Muscle of back (tissue), 11 donors: Measurements from ENCODE around the gene RGS7. TPM values are rescaled to one million over a fixed set of nuclear protein-coding genes. Genes with fewer than 3 reads are reported as not detected.
"Not testable (repeated sequence)": the region's sequence is repeated elsewhere in the genome, so short reads cannot be mapped to it uniquely, and the experiment has no call there.

Experiments used
- DNase-seq, 3 donors: peaks; one replicate each; pipeline versions ENCODE4 v3.0.0 to v3.0.0-alpha.2; 2013
- polyA plus RNA-seq, 10 donors: library from polyadenylated mRNA; unstranded; fragments of 120-200 nt; gene quantifications; one replicate each; pipeline ENCODE4 v1.2.1, GENCODE V29; 2013; ENCODE audit not compliant: insufficient read length in 10 of 10

Gene RGS7
- polyA plus RNA-seq, 10 donors = 0.05 to 0.20 TPM; not detected in 8

DNA sequence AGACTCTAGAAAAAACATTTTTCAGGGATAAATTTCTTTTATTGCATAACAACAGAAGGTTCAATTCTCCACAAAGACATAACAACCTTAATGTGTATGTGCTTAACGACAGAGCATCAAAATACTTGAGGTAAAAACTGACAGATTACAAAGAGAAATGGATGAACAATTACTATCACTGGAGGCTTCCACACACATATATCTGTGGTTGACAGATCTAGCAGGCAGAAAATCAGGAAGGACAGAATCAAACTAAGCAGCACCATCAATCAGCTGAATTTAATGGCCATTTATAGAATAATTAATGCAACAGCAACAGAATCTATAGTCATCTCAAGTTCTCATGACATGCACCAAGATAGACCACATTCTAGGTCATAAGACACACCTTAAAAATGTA lies 439.0 kb downstream of the RGS7 start:
- DNase-seq = no peak

DNA sequence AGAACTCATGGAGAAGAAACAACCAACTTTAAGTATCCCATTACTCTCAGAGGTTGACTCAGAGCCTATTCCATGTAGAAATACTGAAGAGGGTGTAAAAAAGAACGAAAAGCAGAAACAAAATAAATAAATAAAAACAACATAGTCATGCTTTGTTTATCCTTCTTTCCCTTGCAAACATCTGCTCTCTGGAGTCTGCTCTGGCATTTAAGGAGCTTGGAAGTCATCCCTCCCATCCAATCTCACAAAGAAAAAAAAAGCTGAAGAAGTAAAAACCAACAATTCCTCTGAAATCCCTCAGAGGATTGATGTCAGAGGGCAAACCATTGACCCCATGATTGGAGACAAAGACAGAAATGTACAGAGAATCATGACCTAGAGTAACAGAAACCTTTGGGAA lies 442.5 kb downstream of the RGS7 start:
- no peak for DNase-seq

GRCh38 chr1:240912821-240913220 lies 444.2 kb downstream of the RGS7 start:
- DNase-seq = no peak

DNA sequence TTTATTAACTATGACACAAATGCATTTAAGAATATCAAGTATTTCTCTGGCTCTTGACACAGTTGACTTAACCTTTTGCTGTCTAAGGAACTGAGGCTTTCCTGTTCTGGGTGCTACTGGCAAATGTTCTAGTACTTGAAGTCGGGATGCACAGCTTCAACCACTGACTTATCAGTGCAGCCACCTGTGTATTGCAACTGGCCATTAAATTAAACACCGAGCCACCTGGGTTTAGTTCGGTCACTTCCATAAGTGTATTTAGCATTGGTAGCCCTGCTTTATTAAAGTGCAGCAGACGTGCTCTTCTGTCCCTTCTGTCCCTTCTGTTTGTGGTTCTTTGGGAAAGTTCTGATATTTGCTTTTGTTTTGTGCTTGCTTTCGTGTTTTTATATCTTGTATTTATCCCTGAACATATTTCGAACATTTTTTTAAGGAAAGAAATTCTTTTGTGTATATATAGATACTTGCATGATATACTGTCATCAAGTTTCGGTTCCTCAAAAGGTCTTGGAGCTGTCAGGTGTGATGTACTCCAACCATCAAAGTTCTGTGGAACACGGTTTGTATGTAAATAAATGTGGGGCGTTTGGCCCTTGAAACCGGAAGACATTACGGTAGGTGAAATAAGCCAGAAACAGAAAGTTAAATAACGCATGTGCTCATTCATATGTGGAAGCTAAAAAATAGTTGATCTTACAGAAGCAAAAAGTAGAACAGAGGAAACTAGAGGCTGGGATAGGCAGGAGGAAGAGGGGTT lies 447.1 kb downstream of the RGS7 start:
- DNase-seq = no peak

GRCh38 chr1:240906477-240906876 lies 450.5 kb downstream of the RGS7 start:
- no peak for DNase-seq

GRCh38 chr1:240905225-240905765 lies 451.7 kb downstream of the RGS7 start:
- no peak for DNase-seq

GRCh38 chr1:240895424-240895823 lies 461.6 kb downstream of the RGS7 start:
- not testable (repeated sequence) for DNase-seq

DNA sequence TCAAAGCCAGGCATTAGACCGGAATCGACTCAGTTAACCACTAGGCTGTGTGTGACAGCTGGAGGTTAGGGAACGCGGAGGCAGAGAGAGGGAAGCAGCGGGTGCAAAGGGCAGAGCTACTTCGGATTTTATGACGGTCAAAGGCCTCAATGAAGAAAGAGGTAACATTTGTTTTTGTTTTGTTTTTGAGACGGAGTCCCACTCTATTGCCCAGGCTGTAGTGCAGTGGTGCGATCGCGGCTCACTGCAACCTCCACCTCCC lies 468.3 kb downstream of the RGS7 start:
- no peak for DNase-seq

DNA sequence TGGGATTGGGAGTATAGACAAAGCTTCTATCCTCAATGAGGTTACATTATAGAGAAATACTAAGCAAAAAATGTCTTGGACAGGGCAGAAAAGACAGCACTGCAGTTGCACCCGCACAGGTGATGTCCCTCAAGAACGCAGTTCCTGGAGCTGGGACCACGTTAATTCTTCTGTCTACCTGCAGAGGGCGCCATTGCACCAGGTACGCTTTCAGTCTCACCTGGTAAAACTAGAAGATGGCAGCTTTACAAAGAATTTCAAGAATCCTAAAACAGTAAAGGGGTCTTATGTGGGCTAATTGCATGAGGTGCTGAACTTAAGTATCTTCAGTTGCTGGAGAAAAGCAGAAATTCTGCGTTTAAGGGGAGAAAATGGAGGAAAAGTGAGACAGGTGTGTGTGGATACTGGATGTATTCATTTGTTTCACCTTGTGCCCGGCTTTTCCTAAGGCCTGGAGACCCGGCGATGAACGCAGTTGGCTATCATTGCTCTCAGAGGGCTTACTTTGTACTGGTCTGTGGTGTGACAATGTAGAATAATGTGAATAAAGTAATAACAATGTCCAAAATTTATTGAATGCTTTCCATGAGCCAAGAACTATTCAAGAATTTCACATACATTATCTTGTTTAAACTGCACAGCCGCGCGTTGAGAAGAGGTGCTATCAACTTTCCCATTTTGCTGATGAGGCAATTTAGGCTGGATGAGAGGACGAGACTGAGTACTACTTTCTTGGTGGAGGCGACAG lies 468.8 kb downstream of the RGS7 start:
- no peak for DNase-seq

DNA sequence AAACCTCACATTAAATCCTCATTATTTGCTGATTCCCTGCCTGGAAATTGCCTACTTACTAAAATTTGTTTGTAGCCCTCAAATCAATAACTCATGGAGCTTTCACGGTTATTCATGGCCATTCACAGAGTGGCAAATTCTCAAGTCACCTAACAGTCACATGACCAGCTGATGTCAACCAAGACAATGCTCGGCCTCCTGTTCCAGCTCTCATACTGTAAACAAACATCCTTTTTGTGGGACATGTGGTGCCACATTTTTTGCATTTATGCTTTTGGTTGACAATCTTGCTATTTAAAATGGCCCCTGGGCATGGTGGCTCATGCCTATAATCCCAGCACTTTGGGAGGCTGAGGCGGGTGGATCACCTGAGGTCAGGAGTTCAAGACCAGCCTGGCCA lies 473.5 kb downstream of the RGS7 start:
- DNase-seq = no peak

- not testable (repeated sequence) for DNase-seq
Observed at GRCh38 chr1:240882656-240883308, 474.2 kb downstream of the RGS7 start.

GRCh38 chr1:240878631-240879030 lies 478.4 kb downstream of the RGS7 start:
- no peak for DNase-seq

- DNase-seq = no peak
Observed at GRCh38 chr1:240877605-240878004, 479.4 kb downstream of the RGS7 start.

- DNase-seq = no peak
Observed at GRCh38 chr1:240876071-240876470, 480.9 kb downstream of the RGS7 start.

GRCh38 chr1:240869071-240869470 lies 487.9 kb downstream of the RGS7 start:
- no peak for DNase-seq

GRCh38 chr1:240866724-240867123 lies 490.3 kb downstream of the RGS7 start:
- no peak for DNase-seq

DNA sequence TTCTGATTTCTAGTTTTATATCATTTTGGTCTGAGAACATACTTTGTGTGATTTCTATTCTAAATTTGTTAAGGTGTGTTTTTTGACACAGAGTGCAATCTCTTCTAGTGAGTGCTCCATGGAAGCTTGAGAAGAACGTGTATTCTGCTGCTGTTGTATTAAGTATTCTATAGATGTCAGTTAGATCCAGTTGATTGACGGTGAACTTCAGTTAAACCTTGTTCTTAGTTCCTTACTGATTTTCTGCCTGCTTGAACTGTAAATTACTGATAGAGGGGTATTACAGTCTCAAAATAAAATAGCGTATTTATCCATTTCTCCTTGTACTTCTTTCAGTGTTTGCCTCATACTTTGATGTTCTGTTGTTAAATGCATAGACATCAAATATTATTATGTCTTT lies 497.0 kb downstream of the RGS7 start:
- DNase-seq = no peak

- DNase-seq = peak; percentile 2 to 10 (median 8)
Observed at GRCh38 chr1:240854367-240854766, 502.6 kb downstream of the RGS7 start.

GRCh38 chr1:240847325-240847724 lies 509.7 kb downstream of the RGS7 start:
- peak in 1 of 3 donors; percentile 3 for DNase-seq

DNA sequence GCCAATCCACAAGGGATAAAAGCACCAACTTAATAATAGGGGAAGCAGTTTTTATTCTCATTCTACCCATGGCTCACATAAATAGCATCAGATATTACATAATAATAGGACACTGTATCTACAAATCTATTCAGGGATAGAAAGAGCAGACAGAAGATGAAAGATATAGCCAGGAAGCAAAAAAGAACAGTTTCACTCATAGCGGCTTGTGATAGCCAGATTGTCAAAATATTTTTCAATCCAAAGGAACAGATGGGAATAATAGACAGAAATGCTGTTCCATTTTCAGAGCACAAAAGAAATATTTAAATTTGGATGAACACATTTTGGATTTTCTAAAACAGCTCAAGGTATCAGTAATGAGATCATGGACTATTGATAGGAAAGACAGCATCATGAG lies 512.5 kb downstream of the RGS7 start:
- DNase-seq = no peak

DNA sequence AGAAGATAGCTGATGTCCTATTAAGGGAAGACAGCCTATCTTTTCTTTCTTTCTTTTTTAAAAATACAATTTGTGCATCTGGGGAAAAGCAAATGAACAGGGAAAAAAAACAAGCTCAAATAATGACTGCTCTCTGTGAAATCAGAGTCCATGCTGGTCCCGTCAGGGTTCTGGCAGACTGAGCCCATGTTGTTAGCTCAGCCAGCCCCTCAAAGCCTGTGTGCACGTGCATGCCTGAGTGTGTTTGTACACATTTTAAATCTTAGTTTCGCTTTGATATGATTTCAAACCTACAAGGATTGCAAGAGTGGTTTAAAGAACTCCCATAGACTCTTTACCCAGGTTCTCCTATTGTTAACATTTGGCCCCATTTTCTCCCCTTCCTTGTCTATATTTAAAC lies 513.2 kb downstream of the RGS7 start:
- DNase-seq = no peak

- DNase-seq = no peak
Observed at GRCh38 chr1:240836271-240836670, 520.7 kb downstream of the RGS7 start.

- DNase-seq = no peak
Observed at GRCh38 chr1:240835291-240835690, 521.7 kb downstream of the RGS7 start.
